Activated T-cell treated with anti-CD3 and anti-CD28 coated beads for 1 hour (primary cell): ENCODE measurements around the gene SARS1.

ENCODE experiments used
- DNase-seq: peaks from one replicate; pipeline ENCODE4 v3.0.0-alpha.2; 2020; ENCODE audit warnings: low read depth

The SARS1 gene

DNA sequence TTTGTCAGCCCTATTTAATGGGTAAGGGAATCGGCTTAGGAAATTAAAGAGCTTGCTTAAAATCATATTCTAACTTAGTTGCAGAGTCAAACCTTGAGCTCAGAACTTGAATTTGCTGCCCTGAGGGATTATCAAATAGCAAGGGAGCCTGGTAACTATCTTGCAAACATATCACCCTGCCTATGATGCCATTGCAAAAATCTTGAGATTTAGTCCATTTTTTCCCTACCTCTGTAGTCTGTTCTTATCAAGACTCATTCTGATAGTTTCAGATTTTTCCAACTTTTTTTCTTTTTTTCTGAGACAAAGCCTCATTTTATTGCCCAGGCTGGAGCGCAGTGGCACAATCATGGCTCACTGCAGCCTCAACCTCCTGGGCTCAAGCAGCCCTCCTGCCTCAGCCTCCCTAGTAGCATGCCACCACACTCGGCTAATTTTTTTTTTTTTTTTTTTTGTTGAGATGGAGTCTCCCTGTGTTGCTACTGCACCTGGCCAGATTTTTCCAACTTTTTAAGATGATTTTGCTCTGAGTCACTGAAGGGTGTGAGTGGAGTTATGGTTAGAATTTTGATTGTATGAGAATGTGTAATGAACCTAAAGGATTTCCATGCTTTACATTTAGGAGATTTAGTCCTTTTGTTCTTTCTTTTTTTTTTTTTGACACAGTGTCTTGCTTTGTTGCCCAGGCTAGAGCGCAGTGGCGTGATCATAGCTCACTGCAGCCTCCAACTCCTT is 12.2 kb downstream of the SARS1 start:
- DNase-seq: no peak

- no peak for DNase-seq
These were observed 14.4 kb downstream of the SARS1 start for GRCh38 chr1:109228167-109228566.

DNA sequence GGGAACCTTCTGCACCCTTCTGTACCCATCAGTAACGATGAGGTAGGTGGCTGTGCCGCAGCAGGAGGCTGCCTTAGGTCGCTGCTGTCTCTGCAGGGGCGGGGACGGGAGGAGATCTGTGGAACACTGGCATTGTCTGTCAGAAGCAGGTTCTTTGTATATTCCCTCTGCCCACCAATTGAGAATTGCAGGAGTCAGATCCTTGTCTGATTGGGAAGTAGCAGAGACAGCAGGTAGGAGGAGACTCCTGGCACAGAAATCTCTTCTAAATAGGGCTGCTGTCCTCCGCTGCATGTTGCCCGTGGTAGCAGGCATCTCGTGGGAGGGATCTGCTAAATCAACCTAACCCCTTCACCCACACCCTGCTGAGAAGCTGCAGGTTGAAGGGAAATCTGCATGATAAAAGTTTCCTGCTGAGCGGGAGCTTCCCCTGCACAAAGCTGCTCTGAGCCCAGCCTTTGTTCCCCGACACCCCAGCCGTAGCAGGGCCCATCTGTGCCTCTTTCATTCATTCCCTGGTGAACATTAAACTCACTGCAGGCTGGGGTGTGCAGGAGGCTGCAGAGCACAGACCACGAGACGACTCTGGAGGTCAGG is 15.9 kb downstream of the SARS1 start:
- DNase-seq: no peak

GRCh38 chr1:109231066-109231465 is 17.3 kb downstream of the SARS1 start:
- no peak for DNase-seq

- no peak for DNase-seq
These were observed 21.4 kb downstream of the SARS1 start for GRCh38 chr1:109235137-109235536.

DNA sequence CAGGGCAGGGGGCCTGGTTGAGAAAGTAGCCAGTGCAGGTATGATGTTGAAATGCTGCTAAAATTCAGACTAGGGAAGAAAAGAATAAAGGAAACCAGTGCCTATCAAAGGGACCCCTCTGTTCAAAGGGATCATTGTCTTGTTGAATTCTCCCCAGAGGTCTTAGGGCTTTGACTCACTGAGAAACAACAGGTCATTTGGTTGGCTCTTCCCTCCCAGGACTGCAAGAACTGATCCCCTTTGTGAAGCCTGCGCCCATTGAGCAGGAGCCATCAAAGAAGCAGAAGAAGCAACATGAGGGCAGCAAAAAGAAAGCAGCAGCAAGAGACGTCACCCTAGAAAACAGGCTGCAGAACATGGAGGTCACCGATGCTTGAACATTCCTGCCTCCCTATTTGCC is 23.8 kb downstream of the SARS1 start:
- no peak for DNase-seq

DNA sequence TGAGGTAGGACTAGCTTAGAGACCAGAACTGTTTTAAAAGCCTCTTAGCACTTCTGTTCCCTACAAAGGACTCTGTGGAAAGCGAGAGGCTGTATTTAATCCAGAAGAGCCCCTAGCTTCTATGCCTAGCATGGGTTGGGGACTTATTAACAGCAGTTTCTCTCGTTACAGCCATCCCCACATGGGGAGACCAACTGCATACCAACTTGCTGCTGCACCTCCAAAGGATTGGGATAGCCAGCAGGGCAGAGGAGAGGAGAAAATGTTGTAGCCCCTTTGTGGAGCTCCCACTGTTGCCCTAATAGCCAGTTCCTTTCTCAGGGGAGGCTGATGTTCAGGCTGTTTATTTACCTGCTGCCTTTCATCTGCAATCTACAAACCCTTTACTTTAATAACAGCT is 24.7 kb downstream of the SARS1 start:
- no peak for DNase-seq

GRCh38 chr1:109239047-109239408 is 25.3 kb downstream of the SARS1 start:
- DNase-seq: no peak

DNA sequence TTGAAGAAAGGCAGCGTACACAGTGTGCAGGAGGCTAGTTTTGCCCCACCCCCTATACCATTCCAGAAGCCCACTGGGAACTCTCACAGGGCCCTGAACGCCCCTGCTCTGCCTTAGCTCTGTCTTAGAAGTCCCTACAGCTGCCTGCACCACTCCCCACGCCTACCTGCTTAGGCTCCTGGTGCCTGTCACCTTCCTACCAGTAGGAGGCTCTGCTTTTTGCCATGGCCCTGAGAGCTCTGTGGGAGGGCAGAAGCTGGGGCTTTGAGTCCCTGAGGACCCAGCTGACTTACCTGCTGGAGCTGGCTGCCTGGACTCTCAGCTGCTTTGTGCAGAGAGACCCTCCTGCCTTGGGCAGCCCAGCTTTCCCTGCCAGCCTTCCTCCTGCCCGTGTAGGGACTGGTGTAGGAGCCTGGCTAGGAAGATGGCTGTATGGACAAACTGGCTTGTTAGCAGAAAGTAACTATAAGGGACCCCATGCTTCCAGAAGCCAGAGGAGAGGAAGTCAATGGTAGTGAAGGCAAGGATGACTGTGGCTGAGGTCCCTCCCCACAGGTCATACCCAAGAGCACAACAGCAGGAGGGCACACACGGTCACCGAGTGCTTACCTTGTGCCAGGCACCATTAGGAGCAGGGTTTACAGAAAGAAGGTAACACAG is 25.8 kb downstream of the SARS1 start:
- DNase-seq: no peak

- no peak for DNase-seq
These were observed 26.7 kb downstream of the SARS1 start for GRCh38 chr1:109240158-109241152.

- no peak for DNase-seq
These were observed 27.6 kb downstream of the SARS1 start for GRCh38 chr1:109241344-109241743.

GRCh38 chr1:109241841-109242345 is 28.2 kb downstream of the SARS1 start:
- no peak for DNase-seq

- DNase-seq: no peak
These were observed 28.7 kb downstream of the SARS1 start for GRCh38 chr1:109242387-109242786.

DNA sequence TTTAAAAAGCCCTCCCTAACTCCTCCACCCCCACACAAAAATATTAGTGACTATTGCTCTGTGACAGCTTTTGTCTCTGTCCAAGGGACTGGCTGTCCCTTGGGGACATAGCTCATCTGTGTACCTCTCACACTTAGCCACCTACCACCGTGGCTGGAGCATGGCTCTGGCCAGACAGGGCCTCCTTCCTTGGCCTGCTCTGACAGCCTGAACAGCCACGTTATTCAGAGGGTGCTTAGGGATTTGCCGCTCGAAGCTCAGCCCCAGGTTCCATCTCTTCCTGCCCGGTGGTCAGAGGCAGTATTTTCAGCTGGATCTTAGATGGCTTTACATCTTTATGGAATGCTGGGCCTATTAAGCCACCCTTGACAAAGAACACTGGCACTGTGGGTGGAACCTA is 29.5 kb downstream of the SARS1 start:
- no peak for DNase-seq

DNA sequence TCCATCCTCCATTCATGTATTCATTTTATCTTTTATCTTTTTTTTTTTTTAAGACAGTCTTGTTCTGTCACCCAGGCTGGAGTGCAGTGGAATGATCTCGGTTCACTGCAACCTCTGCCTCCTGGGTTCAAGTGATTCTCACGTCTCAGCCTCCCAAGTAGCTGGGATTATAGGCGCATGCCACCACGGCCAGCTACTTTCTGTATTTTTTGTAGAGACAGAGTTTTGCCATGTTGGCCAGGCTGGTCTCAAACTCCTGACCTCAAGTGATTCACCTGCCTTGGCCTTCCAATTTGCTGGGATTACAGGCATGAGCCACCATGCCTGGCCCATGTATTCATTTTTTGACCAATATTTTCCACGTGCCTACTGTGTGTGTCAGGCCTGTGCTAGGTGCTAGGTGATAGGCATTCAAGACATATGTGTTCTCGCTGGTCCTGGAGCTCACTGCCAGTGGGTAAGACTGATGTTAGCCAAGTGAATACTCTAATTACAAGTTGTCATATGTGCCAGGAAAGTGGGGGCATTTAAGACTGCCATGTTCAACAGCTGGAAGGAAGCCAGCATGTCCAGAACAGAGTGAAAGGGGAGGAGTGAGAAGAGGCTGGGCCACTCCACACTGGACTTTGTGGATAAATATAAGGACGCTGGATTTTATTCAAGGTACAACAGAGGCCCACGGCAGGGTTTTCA is 30.3 kb downstream of the SARS1 start:
- no peak for DNase-seq

DNA sequence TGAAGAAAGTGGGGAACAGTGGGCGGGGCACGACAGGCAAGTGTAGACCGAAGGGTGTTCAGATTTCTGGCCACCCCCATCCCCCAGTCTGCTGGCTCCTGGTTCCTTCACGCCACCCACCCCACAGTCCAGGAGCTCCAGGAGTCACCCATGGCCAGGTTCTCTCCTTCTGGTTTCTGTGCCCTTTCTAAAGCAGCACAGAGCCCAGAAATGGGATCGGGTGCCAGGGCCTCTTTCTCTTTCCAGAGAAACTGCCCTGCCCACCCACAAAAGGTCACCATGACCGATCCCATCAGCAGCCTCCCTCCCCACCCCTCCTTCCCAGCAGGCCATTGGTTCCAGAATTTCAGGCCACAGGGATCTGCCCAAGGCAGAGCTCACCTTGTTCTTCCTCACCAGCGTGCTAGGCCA is 32.4 kb downstream of the SARS1 start:
- no peak for DNase-seq

- DNase-seq: no peak
These were observed 34.0 kb downstream of the SARS1 start for GRCh38 chr1:109247401-109248365.

- no peak for DNase-seq
These were observed 34.7 kb downstream of the SARS1 start for GRCh38 chr1:109248444-109248796.

DNA sequence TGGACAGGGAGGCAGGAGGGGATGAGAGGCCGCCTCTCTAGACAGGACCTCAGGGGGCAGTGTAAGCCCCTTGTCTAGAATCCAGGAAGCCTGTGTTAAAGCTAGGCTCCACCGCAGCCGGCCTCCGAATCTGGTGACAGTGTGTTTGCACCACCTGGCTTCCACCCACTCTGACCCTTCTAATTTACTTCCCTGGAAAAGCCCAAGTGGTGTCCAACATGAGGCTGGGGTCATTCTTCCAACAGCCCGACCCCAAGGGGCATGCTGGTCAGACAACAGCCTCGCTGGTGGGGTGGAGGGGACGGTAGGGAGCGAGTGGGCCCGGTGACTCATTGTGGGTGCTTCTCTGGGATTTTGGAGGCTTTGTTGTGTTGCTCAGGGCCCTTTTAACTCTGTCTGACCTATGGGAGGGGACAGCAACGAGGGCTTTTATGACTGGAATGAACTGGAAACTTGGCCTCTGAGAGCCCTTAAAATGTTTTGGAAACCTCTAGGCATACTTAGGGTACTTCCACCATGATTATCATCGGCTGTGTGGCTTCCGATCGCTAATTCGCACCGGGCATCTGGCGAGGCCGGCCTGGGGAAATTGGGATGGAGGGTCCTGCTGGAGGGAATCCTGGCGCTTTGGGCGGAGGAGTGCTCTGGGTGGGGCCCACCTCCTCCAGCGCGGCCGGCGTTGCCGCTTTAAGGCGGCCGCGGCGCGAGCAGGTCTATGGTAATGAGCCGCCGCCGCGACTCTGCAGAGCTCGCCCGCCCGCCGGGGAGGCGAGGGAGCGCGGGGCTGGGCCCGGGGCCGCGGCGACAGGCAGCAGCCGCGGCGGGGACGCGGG is 35.3 kb downstream of the SARS1 start, which contains the start of gene CELSR2:
Gene CELSR2, plus strand, starts transcription at position 743 of the 833 bp plus-strand sequence. CDS start 541 bp downstream, outside the sequence.
- peak; percentile 49 for DNase-seq
